CD4-positive, alpha-beta T cell treated with Interleukin-4 for 4 hours (primary cell): ENCODE results near the gene CD300LG.
A peak's percentile ranks its signal among the peaks of the same experiment; 100 is the strongest.
"Not testable (repeated sequence)": the region's sequence is repeated elsewhere in the genome, so short reads cannot be mapped to it uniquely, and the experiment has no call there.

Experiments
- DNase-seq: peaks from one replicate; pipeline ENCODE4 v3.0.0-alpha.2; 2020

CD300LG gene

GRCh38 chr17:43826206-43826605, 20.8 kb upstream of the CD300LG start:
- no peak for DNase-seq

GRCh38 chr17:43827596-43827995, 19.4 kb upstream of the CD300LG start:
- no peak for DNase-seq

- DNase-seq = no peak
These were observed 17.2 kb upstream of the CD300LG start for GRCh38 chr17:43829738-43830137.

- no peak for DNase-seq
These were observed 16.4 kb upstream of the CD300LG start for GRCh38 chr17:43830510-43831140.

GRCh38 chr17:43831633-43832032, 15.3 kb upstream of the CD300LG start:
- no peak for DNase-seq

- DNase-seq = no peak
These were observed 14.6 kb upstream of the CD300LG start for GRCh38 chr17:43832168-43832975.

- DNase-seq = peak; percentile 8
These were observed 13.8 kb upstream of the CD300LG start, which contains the start of gene MPP3 for GRCh38 chr17:43832976-43833829. Gene MPP3 (minus strand): TSS chr17:43833146. CDS start chr17:43831906, 1,240 bp downstream.

GRCh38 chr17:43834106-43834505, 12.9 kb upstream of the CD300LG start:
- DNase-seq = no peak

GRCh38 chr17:43839670-43840108, 7.3 kb upstream of the CD300LG start:
- no peak for DNase-seq

GRCh38 chr17:43840814-43841213, 6.2 kb upstream of the CD300LG start:
- DNase-seq = no peak

GRCh38 chr17:43841282-43841681, 5.7 kb upstream of the CD300LG start:
- DNase-seq = no peak

- not testable (repeated sequence) for DNase-seq
These were observed 4.6 kb upstream of the CD300LG start for GRCh38 chr17:43842091-43842974.

- no peak for DNase-seq
These were observed 4.0 kb upstream of the CD300LG start for GRCh38 chr17:43842975-43843325.

GRCh38 chr17:43844241-43844640, 2.7 kb upstream of the CD300LG start:
- DNase-seq = no peak

- no peak for DNase-seq
These were observed 1.2 kb upstream of the CD300LG start for GRCh38 chr17:43845766-43846165.

- DNase-seq = peak; percentile 55
These were observed 709 bp upstream of the CD300LG start for GRCh38 chr17:43846221-43846712.

GRCh38 chr17:43848601-43849000, 1.6 kb downstream of the CD300LG start:
- DNase-seq = no peak

- no peak for DNase-seq
These were observed 2.1 kb downstream of the CD300LG start for GRCh38 chr17:43849116-43849515.

GRCh38 chr17:43852571-43852970, 5.6 kb downstream of the CD300LG start:
- no peak for DNase-seq

- DNase-seq = no peak
These were observed 6.6 kb downstream of the CD300LG start for GRCh38 chr17:43853546-43853945.

GRCh38 chr17:43854498-43854897, 7.5 kb downstream of the CD300LG start:
- DNase-seq = no peak

- DNase-seq = no peak
These were observed 8.1 kb downstream of the CD300LG start for GRCh38 chr17:43855061-43855460.
